ENCODE results near the gene OXA1L. TPM values are rescaled to one million over a fixed set of nuclear protein-coding genes. Genes with fewer than 3 reads are reported as not detected.
"Not testable (repeated sequence)": the region's sequence is repeated elsewhere in the genome, so short reads cannot be mapped to it uniquely, and the experiment has no call there.

OXA1L gene
- total RNA-seq, 1 donor from 2014 or later = 121 TPM

GRCh38 chr14:22726012-22726411 is 40.5 kb upstream of the OXA1L start:
- Mint-ChIP-seq H3K9me3 (no peaks in the 10 kb centered on the region), H3K27me3 (ENCODE audit: low read depth) (peaks cover 2% of the 10 kb centered on the region), H3K4me3 (no peak overlapping the region), H3K36me3 (ENCODE audit: low read depth) (no peaks in the 10 kb centered on the region), H3K27ac (ENCODE audit: unreplicated experiment) (no peak overlapping the region), H3K4me1 (no peaks in the 10 kb centered on the region)
- TF ChIP-seq CTCF (conservative IDR thresholded peaks at IDR 0.05) = no peak
- DNase-seq (ENCODE audit: low read depth, low spot score) = no peak

GRCh38 chr14:22732062-22732461 is 34.4 kb upstream of the OXA1L start:
- DNase-seq (ENCODE audit: low read depth, low spot score); H3K36me3 Mint-ChIP-seq (ENCODE audit: low read depth); H3K4me1 Mint-ChIP-seq; H3K27ac Mint-ChIP-seq (ENCODE audit: unreplicated experiment); H3K27me3 Mint-ChIP-seq (ENCODE audit: low read depth); H3K4me3 Mint-ChIP-seq; H3K9me3 Mint-ChIP-seq: not testable (repeated sequence)

- no peak overlapping the region for H3K27ac Mint-ChIP-seq (ENCODE audit: unreplicated experiment)
- no peaks in the 10 kb centered on the region for H3K36me3 Mint-ChIP-seq (ENCODE audit: low read depth)
- no peak for TF ChIP-seq CTCF (conservative IDR thresholded peaks at IDR 0.05)
- H3K4me1 Mint-ChIP-seq = no peaks in the 10 kb centered on the region
- H3K27me3 Mint-ChIP-seq (ENCODE audit: low read depth) = no peaks in the 10 kb centered on the region
- no peak for DNase-seq (ENCODE audit: low read depth, low spot score)
- no peak overlapping the region for H3K4me3 Mint-ChIP-seq
- H3K9me3 Mint-ChIP-seq = peaks cover 5% of the 10 kb centered on the region
Observed at GRCh38 chr14:22733829-22734228, 32.7 kb upstream of the OXA1L start.

- Mint-ChIP-seq H3K27ac (ENCODE audit: unreplicated experiment) (no peak overlapping the region), H3K27me3 (ENCODE audit: low read depth) (no peaks in the 10 kb centered on the region), H3K36me3 (ENCODE audit: low read depth) (no peaks in the 10 kb centered on the region), H3K9me3 (peaks cover 5% of the 10 kb centered on the region), H3K4me3 (no peak overlapping the region), H3K4me1 (no peaks in the 10 kb centered on the region)
- no peak for TF ChIP-seq CTCF (conservative IDR thresholded peaks at IDR 0.05)
- no peak for DNase-seq (ENCODE audit: low read depth, low spot score)
Observed at GRCh38 chr14:22735096-22735495, 31.4 kb upstream of the OXA1L start.

- not testable (repeated sequence) for H3K36me3 Mint-ChIP-seq (ENCODE audit: low read depth); H3K27me3 Mint-ChIP-seq (ENCODE audit: low read depth); H3K4me3 Mint-ChIP-seq; DNase-seq (ENCODE audit: low read depth, low spot score); H3K9me3 Mint-ChIP-seq; H3K27ac Mint-ChIP-seq (ENCODE audit: unreplicated experiment); H3K4me1 Mint-ChIP-seq
Observed at GRCh38 chr14:22736384-22736783, 30.1 kb upstream of the OXA1L start.

GRCh38 chr14:22737052-22737451 is 29.4 kb upstream of the OXA1L start:
- H3K4me1 Mint-ChIP-seq = no peaks in the 10 kb centered on the region
- no peak overlapping the region for H3K27ac Mint-ChIP-seq (ENCODE audit: unreplicated experiment)
- no peaks in the 10 kb centered on the region for H3K36me3 Mint-ChIP-seq (ENCODE audit: low read depth)
- no peak overlapping the region for H3K4me3 Mint-ChIP-seq
- no peaks in the 10 kb centered on the region for H3K27me3 Mint-ChIP-seq (ENCODE audit: low read depth)
- no peak for TF ChIP-seq CTCF (conservative IDR thresholded peaks at IDR 0.05)
- no peak for DNase-seq (ENCODE audit: low read depth, low spot score)
- H3K9me3 Mint-ChIP-seq = peaks cover 8% of the 10 kb centered on the region

GRCh38 chr14:22739423-22739822 is 27.1 kb upstream of the OXA1L start:
- no peak for TF ChIP-seq CTCF (conservative IDR thresholded peaks at IDR 0.05)

More at GRCh38 chr14:22739423-22739822, 27.1 kb upstream of the OXA1L start:
- no peak for DNase-seq (ENCODE audit: low read depth, low spot score)
- H3K4me1 Mint-ChIP-seq = no peaks in the 10 kb centered on the region
- no peaks in the 10 kb centered on the region for H3K36me3 Mint-ChIP-seq (ENCODE audit: low read depth)
- H3K4me3 Mint-ChIP-seq = no peak overlapping the region
- no peak overlapping the region for H3K27ac Mint-ChIP-seq (ENCODE audit: unreplicated experiment)
- no peaks in the 10 kb centered on the region for H3K27me3 Mint-ChIP-seq (ENCODE audit: low read depth)
- H3K9me3 Mint-ChIP-seq = peaks cover 8% of the 10 kb centered on the region
